Measurements from ENCODE around the gene TMED4.

Gene TMED4

GRCh38 chr7:44581879-44582603, at the start of gene TMED4:
Gene TMED4 (minus strand): TSS chr7:44582231. CDS start chr7:44582206, 25 bp downstream.
- DNase-seq = peak; percentile 100

DNA sequence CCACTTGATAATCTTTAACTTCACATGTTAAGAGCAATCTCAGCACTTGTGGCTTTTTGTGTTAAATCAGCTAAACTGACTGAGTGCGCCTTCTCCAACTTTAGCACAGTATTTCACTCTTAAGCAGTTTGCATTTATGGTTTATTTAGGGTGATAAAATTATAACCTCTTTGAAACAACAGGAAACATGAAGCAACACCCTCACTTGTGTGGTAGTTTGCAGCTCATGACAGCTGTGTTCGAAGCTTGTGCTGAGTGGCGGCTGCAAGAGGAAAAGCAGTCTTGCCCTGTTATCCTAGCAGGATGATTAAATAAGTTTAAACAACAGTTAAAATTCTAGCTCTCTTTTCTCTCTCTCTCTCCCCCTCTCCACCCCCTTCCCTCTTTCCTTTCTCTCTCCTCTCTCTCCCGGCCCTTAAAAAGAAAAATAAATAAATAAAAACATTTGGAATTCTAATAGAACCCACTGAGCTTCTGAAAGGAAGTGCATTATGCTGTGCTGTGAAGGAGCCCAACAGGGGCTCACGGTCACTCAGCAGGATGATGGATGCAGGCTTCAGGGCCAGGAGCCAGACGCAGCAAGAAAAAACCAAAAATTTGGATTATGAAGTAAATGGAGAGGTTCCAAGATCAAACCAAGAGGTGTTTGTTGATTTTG, 49.6 kb upstream of the TMED4 start:
- no peak for DNase-seq

- DNase-seq = no peak
Observed at GRCh38 chr7:44630792-44631457, 48.9 kb upstream of the TMED4 start.

GRCh38 chr7:44629829-44630522, 47.9 kb upstream of the TMED4 start:
- no peak for DNase-seq

DNA sequence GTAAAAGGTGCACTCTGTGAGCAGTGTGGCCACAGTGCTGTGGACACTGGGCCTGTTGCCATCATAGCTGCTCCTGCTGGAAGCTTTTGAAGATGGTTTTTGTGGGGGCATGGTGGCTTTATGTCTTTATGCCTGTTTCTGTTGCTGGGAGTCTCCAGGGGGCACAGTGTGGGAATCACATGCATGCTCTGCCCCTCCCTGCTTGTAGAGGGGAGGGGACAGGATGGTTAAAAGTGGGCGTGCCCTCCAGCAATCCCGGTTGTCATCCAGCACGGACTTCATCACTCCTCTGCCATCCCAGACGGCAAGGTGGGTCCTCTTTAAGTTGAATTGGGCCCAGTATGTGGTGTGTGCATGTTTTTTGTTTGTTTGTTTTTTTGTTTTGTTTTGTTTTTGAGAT, 44.6 kb upstream of the TMED4 start:
- no peak for DNase-seq

DNA sequence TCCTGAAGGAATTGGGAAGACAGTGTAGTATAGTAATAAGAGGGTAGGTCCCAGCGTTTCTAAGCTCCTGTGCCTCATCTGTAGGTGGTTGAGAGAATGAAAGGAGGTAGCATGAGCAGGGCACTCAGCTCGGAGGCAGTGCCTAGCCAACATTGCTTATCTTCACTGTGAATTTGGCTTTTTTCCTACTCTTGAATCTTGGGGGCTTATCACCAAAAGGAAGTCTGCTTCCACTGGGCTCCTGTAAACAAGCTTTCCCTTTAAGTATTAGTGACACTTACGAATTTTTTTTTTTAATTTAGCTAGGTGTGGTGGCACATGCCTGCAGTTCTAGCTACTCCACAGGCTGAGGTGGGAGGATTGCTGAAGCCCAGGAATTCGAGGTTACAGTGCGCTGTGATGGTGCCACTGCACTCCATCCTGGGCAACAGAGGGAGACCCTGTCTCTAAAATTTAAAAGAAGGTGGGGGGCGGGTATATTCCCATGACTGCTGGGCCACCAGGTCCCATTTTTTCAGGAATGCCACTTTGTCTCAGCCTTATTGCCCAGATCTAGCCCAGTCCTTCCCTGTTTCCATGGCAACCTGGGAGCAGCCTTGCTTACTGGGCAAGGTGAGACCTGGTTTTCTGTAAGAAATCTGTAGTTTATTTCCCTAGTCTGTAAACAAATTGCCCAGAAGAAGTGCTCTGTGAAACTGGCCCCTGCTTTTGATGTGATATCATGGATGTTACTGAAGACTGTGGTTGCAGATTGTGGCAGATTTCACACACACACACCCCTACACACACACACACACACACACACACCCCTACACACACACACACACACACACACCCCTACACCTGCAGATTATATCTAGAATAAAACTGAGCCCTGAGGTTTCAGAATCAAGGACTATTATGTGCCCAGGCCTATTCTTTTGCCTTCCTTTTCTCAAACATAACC, 43.8 kb upstream of the TMED4 start:
- no peak for DNase-seq

- DNase-seq = no peak
Observed at GRCh38 chr7:44624318-44624717, 42.3 kb upstream of the TMED4 start.

- peak; percentile 30 to 57 for DNase-seq
Observed at GRCh38 chr7:44622342-44623151, 40.5 kb upstream of the TMED4 start.

GRCh38 chr7:44621750-44622103, 39.7 kb upstream of the TMED4 start:
- no peak for DNase-seq

GRCh38 chr7:44621034-44621749, 39.2 kb upstream of the TMED4 start:
- DNase-seq = no peak

DNA sequence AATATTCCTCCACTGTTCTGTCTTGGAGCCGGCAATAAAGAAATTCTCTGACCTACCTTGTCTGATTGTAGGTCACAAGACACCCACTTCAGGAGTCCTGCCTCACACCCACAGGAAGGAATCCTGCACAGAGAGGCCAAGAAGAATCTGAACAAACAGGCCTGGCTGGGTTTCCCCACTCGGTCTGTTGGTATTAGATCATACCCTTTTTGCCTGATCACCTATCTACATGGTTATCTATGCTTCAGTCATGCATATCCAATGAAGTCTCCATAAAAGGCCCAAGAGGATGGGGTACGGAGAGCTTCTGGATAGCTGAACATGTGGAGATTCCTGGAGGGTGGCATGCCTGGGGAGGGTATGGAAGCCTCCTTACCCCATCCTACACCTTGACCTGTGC, 36.7 kb upstream of the TMED4 start:
- no peak for DNase-seq

DNA sequence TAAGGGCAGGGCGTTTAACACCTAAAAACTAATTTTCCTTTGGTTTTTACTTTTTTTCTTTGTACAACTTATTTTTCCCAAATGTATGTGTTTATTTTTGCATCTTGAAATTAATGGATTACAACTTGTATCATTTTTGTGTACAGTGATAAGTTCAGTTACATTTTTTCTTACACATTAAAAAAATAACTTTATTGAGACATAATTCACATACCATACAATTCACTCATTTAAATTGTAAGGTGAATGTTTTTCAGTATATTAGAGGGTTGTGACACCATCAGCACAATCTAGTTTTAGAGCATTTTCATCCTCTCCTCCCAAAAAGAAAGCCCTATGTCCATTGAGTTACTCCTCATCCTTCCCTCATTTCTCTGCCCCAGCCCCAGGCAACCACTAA, 36.0 kb upstream of the TMED4 start:
- DNase-seq = no peak

DNA sequence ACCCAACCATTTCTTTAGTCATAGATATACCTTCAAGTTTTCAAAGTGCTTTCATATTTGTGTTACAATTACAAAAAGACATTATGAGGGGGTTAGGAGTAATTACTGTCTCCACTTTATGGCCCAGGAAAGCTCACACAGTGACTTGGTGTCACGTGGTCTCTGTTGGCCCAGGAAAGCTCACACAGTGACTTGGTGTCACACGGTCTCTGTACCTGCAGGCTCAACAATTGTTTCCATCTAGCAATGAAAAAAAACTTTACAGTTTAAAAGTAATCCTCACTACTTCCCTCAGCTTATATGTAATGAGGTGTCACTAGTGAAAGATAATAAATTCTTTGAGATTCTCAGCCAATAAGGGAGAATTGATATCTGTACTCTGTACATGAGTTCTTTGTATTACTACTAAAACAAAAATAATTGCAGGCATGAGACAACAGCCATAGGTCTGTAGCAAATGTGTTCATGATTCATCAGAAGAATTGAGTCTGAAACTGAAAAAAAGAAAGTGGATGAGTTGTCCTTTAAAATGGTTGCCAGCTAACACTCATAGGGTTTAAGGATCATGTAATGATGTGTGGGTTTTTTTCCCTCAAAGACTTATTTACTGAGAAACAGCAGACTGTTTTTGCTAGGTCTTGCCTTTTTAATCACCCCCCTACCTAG, 35.3 kb upstream of the TMED4 start:
- DNase-seq = no peak

DNA sequence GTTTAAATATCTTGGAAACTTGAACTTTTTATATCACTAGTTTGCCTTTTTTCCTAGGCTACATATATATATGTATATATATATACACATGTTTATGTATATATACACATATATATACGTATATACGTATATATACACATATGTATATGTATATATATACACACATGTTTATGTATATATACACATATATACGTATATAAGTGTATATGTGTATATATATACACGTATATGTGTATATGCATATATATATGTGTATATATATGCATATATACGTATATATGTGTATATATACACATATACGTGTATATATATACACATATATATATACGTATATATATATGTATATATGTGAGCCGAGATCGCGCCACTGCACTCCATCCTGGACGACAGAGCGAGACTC, 34.5 kb upstream of the TMED4 start:
- no peak for DNase-seq

- no peak for DNase-seq
Observed at GRCh38 chr7:44615793-44616192, 33.8 kb upstream of the TMED4 start.

GRCh38 chr7:44615149-44615611, 33.1 kb upstream of the TMED4 start:
- DNase-seq = no peak

DNA sequence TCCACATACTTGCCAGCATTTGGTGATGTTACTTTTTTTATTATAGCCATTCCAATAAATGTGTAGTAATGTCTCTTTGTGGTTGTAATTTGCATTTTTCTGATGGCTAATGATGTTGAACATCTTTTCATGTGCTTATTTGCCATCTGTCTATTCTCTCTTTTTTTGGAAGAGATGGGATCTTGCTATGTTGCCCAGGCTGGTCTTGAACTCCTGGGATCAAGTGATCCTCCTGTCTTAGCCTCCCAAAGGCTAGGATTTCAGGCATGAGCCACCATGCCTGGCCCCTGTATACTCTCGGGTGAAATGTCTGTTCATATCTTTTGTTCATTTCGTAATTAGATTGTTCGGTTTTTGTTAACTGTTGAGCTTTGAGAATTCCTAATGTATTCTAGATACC, 27.8 kb upstream of the TMED4 start:
- no peak for DNase-seq

GRCh38 chr7:44608916-44609648, 27.1 kb upstream of the TMED4 start:
- no peak for DNase-seq
